Measurements from ENCODE around the gene RAB11FIP2.

The RAB11FIP2 gene

GRCh38 chr10:118036281-118036875 lies 10.4 kb downstream of the RAB11FIP2 start:
- no peak for DNase-seq (ENCODE audit: low read depth, low spot score)

GRCh38 chr10:118035354-118036005 lies 11.3 kb downstream of the RAB11FIP2 start:
- peak; percentile 8 for DNase-seq (ENCODE audit: low read depth, low spot score)
- H3K4me3 ChIP-seq (ENCODE audit: low read length) = no peak overlapping the region

More at GRCh38 chr10:118036281-118036875, 10.4 kb downstream of the RAB11FIP2 start:
- no peak overlapping the region for H3K4me3 ChIP-seq (ENCODE audit: low read length)

- no peak overlapping the region for H3K4me3 ChIP-seq (ENCODE audit: low read length)
- DNase-seq (ENCODE audit: low read depth, low spot score) = no peak
Observed at GRCh38 chr10:118034791-118035261, 11.9 kb downstream of the RAB11FIP2 start.

- H3K4me3 ChIP-seq (ENCODE audit: low read length) = no peak overlapping the region
- DNase-seq (ENCODE audit: low read depth, low spot score) = no peak
Observed at GRCh38 chr10:118033905-118034304, 12.8 kb downstream of the RAB11FIP2 start.

GRCh38 chr10:118032564-118032963 lies 14.2 kb downstream of the RAB11FIP2 start:
- DNase-seq (ENCODE audit: low read depth, low spot score) = no peak
- H3K4me3 ChIP-seq (ENCODE audit: low read length) = no peak overlapping the region

GRCh38 chr10:118031351-118032075 lies 15.2 kb downstream of the RAB11FIP2 start:
- no peak for DNase-seq (ENCODE audit: low read depth, low spot score)
- H3K4me3 ChIP-seq (ENCODE audit: low read length) = no peak overlapping the region

- no peak for DNase-seq (ENCODE audit: low read depth, low spot score)
- H3K4me3 ChIP-seq (ENCODE audit: low read length) = no peak overlapping the region
Observed at GRCh38 chr10:118028619-118029018, 18.1 kb downstream of the RAB11FIP2 start.

GRCh38 chr10:118027397-118027796 lies 19.3 kb downstream of the RAB11FIP2 start:
- no peak for DNase-seq (ENCODE audit: low read depth, low spot score)
- H3K4me3 ChIP-seq (ENCODE audit: low read length) = no peak overlapping the region

GRCh38 chr10:118026936-118027335 lies 19.8 kb downstream of the RAB11FIP2 start:
- no peak overlapping the region for H3K4me3 ChIP-seq (ENCODE audit: low read length)
- no peak for DNase-seq (ENCODE audit: low read depth, low spot score)

GRCh38 chr10:118020365-118020764 lies 26.4 kb downstream of the RAB11FIP2 start:
- no peak overlapping the region for H3K4me3 ChIP-seq (ENCODE audit: low read length)
- DNase-seq (ENCODE audit: low read depth, low spot score) = no peak

GRCh38 chr10:118017850-118018249 lies 28.9 kb downstream of the RAB11FIP2 start:
- no peak overlapping the region for H3K4me3 ChIP-seq (ENCODE audit: low read length)

GRCh38 chr10:118017071-118017740 lies 29.5 kb downstream of the RAB11FIP2 start:
- DNase-seq (ENCODE audit: low read depth, low spot score) = no peak
- H3K4me3 ChIP-seq (ENCODE audit: low read length) = no peak overlapping the region

More at GRCh38 chr10:118017850-118018249, 28.9 kb downstream of the RAB11FIP2 start:
- no peak for DNase-seq (ENCODE audit: low read depth, low spot score)

- no peak for DNase-seq (ENCODE audit: low read depth, low spot score)
- no peak overlapping the region for H3K4me3 ChIP-seq (ENCODE audit: low read length)
Observed at GRCh38 chr10:118012952-118013525, 33.7 kb downstream of the RAB11FIP2 start.

- no peak overlapping the region for H3K4me3 ChIP-seq (ENCODE audit: low read length)
- DNase-seq (ENCODE audit: low read depth, low spot score) = no peak
Observed at GRCh38 chr10:118007773-118008172, 39.0 kb downstream of the RAB11FIP2 start.

- no peak for DNase-seq (ENCODE audit: low read depth, low spot score)
Observed at GRCh38 chr10:118003126-118003525, 43.6 kb downstream of the RAB11FIP2 start.

GRCh38 chr10:118002581-118002980 lies 44.2 kb downstream of the RAB11FIP2 start:
- H3K4me3 ChIP-seq (ENCODE audit: low read length) = no peak overlapping the region
- DNase-seq (ENCODE audit: low read depth, low spot score) = no peak

More at GRCh38 chr10:118003126-118003525, 43.6 kb downstream of the RAB11FIP2 start:
- no peak overlapping the region for H3K4me3 ChIP-seq (ENCODE audit: low read length)

- H3K4me3 ChIP-seq (ENCODE audit: low read length) = no peak overlapping the region
- no peak for DNase-seq (ENCODE audit: low read depth, low spot score)
Observed at GRCh38 chr10:117997673-117998072, 49.1 kb downstream of the RAB11FIP2 start.

- no peak overlapping the region for H3K4me3 ChIP-seq (ENCODE audit: low read length)
- no peak for DNase-seq (ENCODE audit: low read depth, low spot score)
Observed at GRCh38 chr10:117996709-117997108, 50.0 kb downstream of the RAB11FIP2 start.

- DNase-seq (ENCODE audit: low read depth, low spot score) = no peak
Observed at GRCh38 chr10:117994771-117995170, 52.0 kb downstream of the RAB11FIP2 start.

More at GRCh38 chr10:117994771-117995170, 52.0 kb downstream of the RAB11FIP2 start:
- no peak overlapping the region for H3K4me3 ChIP-seq (ENCODE audit: low read length)
